ENCODE measurements around the gene PECR. TPM values are rescaled to one million over a fixed set of nuclear protein-coding genes. Genes with fewer than 3 reads are reported as not detected.

Gene PECR
- total and polyA plus RNA-seq, 9 of the 15 experiments (the other 6 are each of a cell fraction or from before 2014, with no cell fraction given): 1.1 to 10.3 (median 8.2) TPM

- TF ChIP-seq, protein P1, sequence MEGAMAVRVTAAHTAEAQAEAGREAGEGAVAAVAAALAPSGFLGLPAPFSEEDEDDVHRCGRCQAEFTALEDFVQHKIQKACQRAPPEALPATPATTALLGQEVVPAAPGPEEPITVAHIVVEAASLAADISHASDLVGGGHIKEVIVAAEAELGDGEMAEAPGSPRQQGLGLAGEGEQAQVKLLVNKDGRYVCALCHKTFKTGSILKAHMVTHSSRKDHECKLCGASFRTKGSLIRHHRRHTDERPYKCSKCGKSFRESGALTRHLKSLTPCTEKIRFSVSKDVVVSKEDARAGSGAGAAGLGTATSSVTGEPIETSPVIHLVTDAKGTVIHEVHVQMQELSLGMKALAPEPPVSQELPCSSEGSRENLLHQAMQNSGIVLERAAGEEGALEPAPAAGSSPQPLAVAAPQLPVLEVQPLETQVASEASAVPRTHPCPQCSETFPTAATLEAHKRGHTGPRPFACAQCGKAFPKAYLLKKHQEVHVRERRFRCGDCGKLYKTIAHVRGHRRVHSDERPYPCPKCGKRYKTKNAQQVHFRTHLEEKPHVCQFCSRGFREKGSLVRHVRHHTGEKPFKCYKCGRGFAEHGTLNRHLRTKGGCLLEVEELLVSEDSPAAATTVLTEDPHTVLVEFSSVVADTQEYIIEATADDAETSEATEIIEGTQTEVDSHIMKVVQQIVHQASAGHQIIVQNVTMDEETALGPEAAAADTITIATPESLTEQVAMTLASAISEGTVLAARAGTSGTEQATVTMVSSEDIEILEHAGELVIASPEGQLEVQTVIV (CRISPR knock-in tag; IDR thresholded peaks at IDR 0.05; ENCODE audit: borderline replicate concordance): no peak
- TF ChIP-seq, protein P2, sequence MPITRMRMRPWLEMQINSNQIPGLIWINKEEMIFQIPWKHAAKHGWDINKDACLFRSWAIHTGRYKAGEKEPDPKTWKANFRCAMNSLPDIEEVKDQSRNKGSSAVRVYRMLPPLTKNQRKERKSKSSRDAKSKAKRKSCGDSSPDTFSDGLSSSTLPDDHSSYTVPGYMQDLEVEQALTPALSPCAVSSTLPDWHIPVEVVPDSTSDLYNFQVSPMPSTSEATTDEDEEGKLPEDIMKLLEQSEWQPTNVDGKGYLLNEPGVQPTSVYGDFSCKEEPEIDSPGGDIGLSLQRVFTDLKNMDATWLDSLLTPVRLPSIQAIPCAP (CRISPR knock-in tag; IDR thresholded peaks at IDR 0.05; ENCODE audit: borderline replicate concordance): no peak
- TF ChIP-seq TRIM24 (IDR thresholded peaks at IDR 0.05): no peak
- TF ChIP-seq, protein P3, sequence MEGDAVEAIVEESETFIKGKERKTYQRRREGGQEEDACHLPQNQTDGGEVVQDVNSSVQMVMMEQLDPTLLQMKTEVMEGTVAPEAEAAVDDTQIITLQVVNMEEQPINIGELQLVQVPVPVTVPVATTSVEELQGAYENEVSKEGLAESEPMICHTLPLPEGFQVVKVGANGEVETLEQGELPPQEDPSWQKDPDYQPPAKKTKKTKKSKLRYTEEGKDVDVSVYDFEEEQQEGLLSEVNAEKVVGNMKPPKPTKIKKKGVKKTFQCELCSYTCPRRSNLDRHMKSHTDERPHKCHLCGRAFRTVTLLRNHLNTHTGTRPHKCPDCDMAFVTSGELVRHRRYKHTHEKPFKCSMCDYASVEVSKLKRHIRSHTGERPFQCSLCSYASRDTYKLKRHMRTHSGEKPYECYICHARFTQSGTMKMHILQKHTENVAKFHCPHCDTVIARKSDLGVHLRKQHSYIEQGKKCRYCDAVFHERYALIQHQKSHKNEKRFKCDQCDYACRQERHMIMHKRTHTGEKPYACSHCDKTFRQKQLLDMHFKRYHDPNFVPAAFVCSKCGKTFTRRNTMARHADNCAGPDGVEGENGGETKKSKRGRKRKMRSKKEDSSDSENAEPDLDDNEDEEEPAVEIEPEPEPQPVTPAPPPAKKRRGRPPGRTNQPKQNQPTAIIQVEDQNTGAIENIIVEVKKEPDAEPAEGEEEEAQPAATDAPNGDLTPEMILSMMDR (IDR thresholded peaks at IDR 0.05 in 2 of 3, conservative IDR thresholded peaks at IDR 0.05 in 1 of 3; ENCODE audit: insufficient read depth in 2 of 3, low read depth in 1 of 3, low read length in 3 of 3): peak; percentile 68 to 89 (median 89)
- TF ChIP-seq STAT5A (IDR thresholded peaks at IDR 0.05; ENCODE audit: borderline replicate concordance, low read length): no peak
- TF ChIP-seq, protein P4, sequence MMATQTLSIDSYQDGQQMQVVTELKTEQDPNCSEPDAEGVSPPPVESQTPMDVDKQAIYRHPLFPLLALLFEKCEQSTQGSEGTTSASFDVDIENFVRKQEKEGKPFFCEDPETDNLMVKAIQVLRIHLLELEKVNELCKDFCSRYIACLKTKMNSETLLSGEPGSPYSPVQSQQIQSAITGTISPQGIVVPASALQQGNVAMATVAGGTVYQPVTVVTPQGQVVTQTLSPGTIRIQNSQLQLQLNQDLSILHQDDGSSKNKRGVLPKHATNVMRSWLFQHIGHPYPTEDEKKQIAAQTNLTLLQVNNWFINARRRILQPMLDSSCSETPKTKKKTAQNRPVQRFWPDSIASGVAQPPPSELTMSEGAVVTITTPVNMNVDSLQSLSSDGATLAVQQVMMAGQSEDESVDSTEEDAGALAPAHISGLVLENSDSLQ (IDR thresholded peaks at IDR 0.05): no peak
- no peak for TF ChIP-seq TEAD4 (IDR thresholded peaks at IDR 0.05; ENCODE audit: low read length)
- TF ChIP-seq TEAD4 (CRISPR knock-in tag; IDR thresholded peaks at IDR 0.05; ENCODE audit: borderline replicate concordance): no peak
- no peak for TF ChIP-seq RAD51 (IDR thresholded peaks at IDR 0.05; ENCODE audit: borderline replicate concordance, low read depth)
- TF ChIP-seq SUPT5H (IDR thresholded peaks at IDR 0.05): no peak; the same call in 1 of the 2 replicates
- peak; percentile 67 to 96 (median 90) for TF ChIP-seq YY1 (IDR thresholded peaks at IDR 0.05; ENCODE audit: borderline replicate concordance in 1 of 3, control insufficient read depth in 1 of 3, extremely low read depth in 1 of 3, insufficient read depth in 3 of 3, insufficient read length in 1 of 3, insufficient replicate concordance in 2 of 3, low read depth in 1 of 3, low read length in 2 of 3)
- no peak for TF ChIP-seq SAFB (IDR thresholded peaks at IDR 0.05; ENCODE audit: borderline replicate concordance, low read depth, low read length)
- TF ChIP-seq FOS (IDR thresholded peaks at IDR 0.05; ENCODE audit: extremely low read depth, insufficient read length): no peak
- TF ChIP-seq ZEB2 (IDR thresholded peaks at IDR 0.05): no peak
- TF ChIP-seq ZBTB7A (IDR thresholded peaks at IDR 0.05; ENCODE audit: borderline replicate concordance, control insufficient read depth, low read depth, low read length): no peak
- TF ChIP-seq ZBTB9 (CRISPR knock-in tag; IDR thresholded peaks at IDR 0.05): no peak
- TF ChIP-seq SNIP1 (IDR thresholded peaks at IDR 0.05; ENCODE audit: low read depth): no peak
- TF ChIP-seq LEF1 (IDR thresholded peaks at IDR 0.05): no peak
Measured at GRCh38 chr2:216114714-216115531, 33.3 kb upstream of the PECR start (continued).
